GM19463 (cell line): Measurements from ENCODE around the gene SLC35B2.

Experiments
- ATAC-seq: cut with Tn5 transposase; IDR thresholded peaks from one replicate; pipeline ENCODE4 v1.9.1; 2021; ENCODE audit warnings: mild to moderate bottlenecking, moderate library complexity; ENCODE audit not compliant: unreplicated experiment

The SLC35B2 gene

GRCh38 chr6:44223319-44224028, 33.9 kb downstream of the SLC35B2 start, which contains the start of gene SLC29A1:
SLC29A1 (plus strand) TSS chr6:44223595; CDS start chr6:44227314, 3,719 bp downstream.
- peak; percentile 37 for ATAC-seq

GRCh38 chr6:44222486-44223318, 34.6 kb downstream of the SLC35B2 start:
- peak; percentile 4 for ATAC-seq

- ATAC-seq, result no peak
Measured at GRCh38 chr6:44221961-44222335, 35.4 kb downstream of the SLC35B2 start.

- peak; percentile 46 for ATAC-seq
Measured at GRCh38 chr6:44221291-44221960, 35.9 kb downstream of the SLC35B2 start.

GRCh38 chr6:44220913-44221290, 36.4 kb downstream of the SLC35B2 start:
- ATAC-seq, result no peak

GRCh38 chr6:44219815-44220784, 37.2 kb downstream of the SLC35B2 start:
- no peak for ATAC-seq

GRCh38 chr6:44219053-44219814, 38.1 kb downstream of the SLC35B2 start:
- ATAC-seq, result peak; percentile 58

- no peak for ATAC-seq
Measured at GRCh38 chr6:44217332-44218143, 39.8 kb downstream of the SLC35B2 start.

GRCh38 chr6:44216677-44217331, 40.5 kb downstream of the SLC35B2 start, which contains the start of gene MYMX:
MYMX (plus strand) TSS chr6:44216926; CDS start chr6:44217472, 546 bp downstream.
- no peak for ATAC-seq

- no peak for ATAC-seq
Measured at GRCh38 chr6:44214307-44214706, 43.0 kb downstream of the SLC35B2 start.

GRCh38 chr6:44211284-44211683, 46.0 kb downstream of the SLC35B2 start:
- no peak for ATAC-seq

- no peak for ATAC-seq
Measured at GRCh38 chr6:44207966-44208365, 49.4 kb downstream of the SLC35B2 start.
